ENCODE data around the gene TRIM72.
"Not testable (repeated sequence)": the region's sequence is repeated elsewhere in the genome, so short reads cannot be mapped to it uniquely, and the experiment has no call there.

Gene TRIM72

GRCh38 chr16:31213877-31214707 is at the start of gene TRIM72:
Gene TRIM72 (plus strand): TSS chr16:31214119. CDS start chr16:31214739, 620 bp downstream.
- FAIRE-seq: no peak

DNA sequence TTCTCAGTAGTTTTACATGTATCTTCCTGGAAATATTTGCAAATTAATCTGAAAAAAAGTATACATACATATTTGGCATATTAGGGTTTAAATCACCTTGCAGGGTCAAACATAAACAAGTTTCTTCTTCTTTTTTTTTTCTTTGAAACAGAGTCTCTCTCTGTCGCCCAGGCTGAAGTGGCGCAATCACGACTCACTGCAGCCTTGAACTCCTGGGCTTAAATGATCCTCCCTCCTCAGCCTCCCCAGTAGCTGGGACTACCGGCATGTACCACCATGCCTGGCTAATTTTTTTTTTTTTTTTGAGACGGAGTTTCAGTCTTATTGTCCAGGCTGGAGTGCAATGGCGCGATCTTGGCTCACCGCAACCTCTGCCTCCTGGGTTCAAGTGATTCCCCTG is 46.6 kb upstream of the TRIM72 start:
- FAIRE-seq: no peak

- FAIRE-seq: no peak
These were observed 45.1 kb upstream of the TRIM72 start for GRCh38 chr16:31168848-31169247.

DNA sequence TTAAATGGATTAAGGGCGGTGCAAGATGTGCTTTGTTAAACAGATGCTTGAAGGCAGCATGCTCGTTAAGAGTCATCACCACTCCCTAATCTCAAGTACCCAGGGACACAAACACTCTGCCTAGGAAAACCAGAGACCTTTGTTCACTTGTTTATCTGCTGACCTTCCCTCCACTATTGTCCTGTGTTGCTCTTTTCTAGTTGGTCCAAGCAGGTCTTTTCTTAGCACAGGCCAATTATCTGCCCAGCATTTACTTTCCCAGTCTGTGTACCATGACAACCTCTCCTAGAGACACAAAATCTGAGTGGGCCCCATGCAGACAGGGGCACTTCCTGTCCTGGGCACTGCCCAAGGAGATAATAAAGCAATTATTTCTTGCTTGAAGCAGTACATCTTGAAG is 43.9 kb upstream of the TRIM72 start:
- not testable (repeated sequence) for FAIRE-seq

- FAIRE-seq: no peak
These were observed 36.8 kb upstream of the TRIM72 start for GRCh38 chr16:31177136-31177535.

DNA sequence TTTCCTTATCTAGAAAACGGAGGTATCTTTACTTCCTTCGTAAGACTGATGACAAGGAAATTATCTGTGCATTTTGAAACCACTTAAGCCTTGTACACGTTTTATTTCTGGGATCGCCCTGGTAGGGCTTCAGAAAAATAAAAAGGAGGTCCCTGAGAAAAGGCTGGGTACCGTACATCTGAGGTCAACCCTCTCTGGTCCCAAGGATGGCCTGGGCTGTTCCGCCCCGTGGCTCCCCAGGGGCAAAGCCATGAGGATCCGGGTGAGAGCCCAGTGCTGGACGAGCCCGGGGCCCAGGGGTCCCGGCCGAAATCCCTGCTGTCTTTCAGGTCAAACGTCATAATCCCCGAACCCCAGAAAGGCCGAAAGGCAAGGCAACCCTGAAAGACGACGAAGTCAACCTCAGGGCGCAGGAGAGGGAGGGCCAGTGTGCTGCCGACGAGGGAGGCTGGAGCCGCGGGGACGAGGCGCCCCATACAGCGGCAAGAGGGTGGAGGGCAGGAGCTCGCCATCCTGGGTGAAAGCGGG is 34.6 kb upstream of the TRIM72 start:
- no peak for FAIRE-seq

- FAIRE-seq: no peak
These were observed 34.0 kb upstream of the TRIM72 start, which contains the start of gene FUS for GRCh38 chr16:31179747-31180459. Gene FUS (plus strand): TSS chr16:31180139. CDS start chr16:31180215, 76 bp downstream.

DNA sequence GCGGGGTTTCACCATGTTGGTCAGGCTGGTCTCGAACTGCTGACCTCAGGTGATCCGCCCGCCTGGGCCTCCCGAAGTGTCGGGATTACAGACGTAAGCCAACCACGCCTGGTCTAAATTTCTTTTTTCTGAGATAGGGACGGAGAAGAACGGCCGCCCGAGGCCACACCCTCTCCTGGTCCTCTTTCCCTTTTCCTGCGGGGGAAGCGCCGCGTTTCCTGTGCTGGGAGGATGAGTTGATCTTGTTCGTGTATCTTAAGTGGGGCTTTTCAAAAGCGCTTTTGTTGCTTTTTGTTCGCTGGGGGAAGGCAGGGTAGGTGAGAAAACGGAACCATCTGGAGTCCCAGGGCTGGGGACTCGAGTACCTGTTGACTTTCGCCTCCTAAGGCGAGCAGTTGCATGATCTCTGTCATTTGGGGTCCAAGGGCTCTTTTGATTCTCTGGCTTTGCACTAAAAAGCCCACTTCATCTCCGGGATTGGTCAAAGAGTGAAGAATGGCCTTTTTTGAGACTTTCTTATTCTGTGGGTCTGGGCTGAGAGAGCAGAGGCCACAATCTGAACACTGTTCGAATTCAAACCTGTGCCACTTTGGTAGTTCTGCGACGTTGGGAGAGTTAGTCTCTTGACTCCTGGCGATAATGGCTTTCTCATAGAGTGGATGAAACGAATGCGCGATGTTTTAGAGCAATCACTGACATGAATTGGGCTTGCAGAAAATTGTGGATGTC is 32.7 kb upstream of the TRIM72 start:
- FAIRE-seq: no peak

DNA sequence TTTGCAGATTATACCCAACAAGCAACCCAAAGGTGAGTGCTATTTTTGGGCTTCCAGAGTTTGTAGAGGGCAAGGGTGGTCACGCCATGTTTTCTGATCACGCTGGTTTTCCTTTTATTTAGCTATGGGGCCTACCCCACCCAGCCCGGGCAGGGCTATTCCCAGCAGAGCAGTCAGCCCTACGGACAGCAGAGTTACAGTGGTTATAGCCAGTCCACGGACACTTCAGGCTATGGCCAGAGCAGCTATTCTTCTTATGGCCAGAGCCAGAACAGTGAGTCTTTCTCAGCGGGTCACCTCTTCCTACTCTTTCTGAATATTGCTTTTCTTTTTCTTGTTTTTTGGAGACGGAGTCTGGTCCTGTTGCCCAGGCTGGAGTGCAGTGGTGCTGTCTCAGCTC is 31.5 kb upstream of the TRIM72 start:
- no peak for FAIRE-seq

DNA sequence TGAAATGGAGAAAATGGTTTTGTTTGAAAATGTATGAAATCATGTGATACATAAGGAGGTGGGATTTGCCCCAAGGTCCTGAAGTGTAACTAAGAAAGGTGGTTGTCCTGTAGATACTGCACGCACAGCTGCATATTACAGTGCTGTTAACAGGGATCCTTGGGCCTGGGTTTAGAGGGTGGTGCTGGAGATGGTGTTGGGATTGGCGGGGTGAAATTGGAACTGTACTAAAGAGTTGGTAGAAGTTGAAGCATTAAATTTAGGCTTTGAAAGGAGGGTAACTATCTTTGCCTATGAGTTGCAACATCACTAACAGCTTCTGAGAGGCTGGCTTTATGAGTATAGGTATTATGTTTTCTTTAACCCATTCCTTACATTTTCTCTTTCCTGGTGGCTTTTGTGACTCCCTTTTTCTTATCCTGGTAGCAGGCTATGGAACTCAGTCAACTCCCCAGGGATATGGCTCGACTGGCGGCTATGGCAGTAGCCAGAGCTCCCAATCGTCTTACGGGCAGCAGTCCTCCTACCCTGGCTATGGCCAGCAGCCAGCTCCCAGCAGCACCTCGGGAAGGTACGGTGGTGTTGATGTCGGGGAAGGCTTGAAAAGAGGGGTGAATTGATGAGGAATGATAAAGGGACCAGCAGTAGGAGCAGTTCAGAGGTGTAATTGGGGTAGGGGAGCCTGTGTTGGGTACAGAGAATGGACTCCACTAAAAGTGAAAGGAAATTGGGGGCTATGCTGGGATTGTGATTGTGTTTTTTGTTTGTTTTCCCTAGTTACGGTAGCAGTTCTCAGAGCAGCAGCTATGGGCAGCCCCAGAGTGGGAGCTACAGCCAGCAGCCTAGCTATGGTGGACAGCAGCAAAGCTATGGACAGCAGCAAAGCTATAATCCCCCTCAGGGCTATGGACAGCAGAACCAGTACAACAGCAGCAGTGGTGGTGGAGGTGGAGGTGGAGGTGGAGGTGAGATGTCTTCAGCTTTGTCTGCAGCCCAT is 30.2 kb upstream of the TRIM72 start:
- no peak for FAIRE-seq

DNA sequence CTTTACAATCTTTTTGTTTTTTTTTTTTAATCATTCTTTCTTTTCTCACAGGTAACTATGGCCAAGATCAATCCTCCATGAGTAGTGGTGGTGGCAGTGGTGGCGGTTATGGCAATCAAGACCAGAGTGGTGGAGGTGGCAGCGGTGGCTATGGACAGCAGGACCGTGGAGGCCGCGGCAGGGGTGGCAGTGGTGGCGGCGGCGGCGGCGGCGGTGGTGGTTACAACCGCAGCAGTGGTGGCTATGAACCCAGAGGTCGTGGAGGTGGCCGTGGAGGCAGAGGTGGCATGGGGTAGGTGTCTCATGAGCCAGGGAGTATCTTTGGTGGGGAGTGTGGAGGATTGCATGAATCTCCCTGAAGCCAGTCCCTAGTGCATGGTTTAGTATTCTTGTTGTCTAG is 29.0 kb upstream of the TRIM72 start:
- FAIRE-seq: no peak

DNA sequence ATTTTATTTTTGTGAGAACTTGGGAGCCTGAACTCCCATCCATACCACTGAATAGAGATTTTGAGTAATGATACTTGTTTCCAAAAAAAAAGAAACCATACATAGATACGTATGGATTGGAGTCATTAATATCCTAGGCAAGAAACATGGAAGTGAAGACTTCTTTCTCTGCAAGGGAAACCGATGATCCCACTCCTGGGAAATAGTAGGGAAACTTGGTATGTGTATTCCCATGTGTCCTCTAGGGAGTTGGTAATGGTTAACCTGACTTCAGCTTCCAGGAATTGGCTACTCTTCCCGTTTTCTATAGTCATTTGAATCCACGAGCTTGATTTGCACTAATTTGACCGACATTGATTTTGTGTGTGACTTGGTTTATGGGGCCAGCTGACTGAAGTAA is 28.6 kb upstream of the TRIM72 start:
- no peak for FAIRE-seq

GRCh38 chr16:31186176-31186575 is 27.7 kb upstream of the TRIM72 start:
- FAIRE-seq: no peak

DNA sequence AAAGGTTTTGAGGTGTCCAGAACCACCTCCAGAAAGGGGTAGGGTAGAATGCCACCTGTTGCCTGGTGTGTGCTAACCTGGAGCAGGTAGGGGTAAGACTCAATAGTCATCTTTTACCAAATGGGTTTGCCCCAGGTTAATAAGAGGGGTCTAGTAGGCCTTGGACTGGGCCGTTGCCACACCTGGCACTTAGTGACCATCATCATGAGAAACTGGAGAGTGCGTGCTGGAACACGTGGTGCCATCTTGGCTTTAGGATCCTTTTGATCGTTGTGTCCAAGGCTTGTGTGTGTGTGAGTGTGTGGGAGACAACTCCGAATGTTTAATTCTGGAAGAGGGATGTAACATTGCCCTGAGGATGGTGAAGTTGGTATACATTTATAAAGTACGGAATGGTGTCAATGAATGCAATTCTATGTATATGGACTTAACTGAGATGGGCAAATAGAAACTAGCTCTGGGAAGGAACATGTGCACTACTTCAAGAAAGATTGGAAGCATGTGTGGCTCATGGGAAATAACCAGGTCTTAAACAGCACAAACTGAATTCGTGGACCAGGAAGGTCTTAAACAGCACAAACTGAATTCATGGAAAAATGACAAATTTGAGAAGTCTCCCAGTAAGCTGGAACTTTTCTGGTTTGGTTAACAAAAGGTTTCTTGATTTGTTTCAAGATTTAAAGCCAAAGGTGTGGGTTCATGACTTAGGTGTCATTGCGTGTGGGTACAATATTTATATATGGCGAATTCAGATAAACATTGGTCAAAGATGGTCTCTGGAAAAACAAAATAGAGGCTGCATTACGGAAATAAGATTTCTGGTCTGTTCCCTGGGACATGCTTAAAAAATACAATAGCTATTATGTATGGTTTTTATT is 26.8 kb upstream of the TRIM72 start:
- FAIRE-seq: no peak

DNA sequence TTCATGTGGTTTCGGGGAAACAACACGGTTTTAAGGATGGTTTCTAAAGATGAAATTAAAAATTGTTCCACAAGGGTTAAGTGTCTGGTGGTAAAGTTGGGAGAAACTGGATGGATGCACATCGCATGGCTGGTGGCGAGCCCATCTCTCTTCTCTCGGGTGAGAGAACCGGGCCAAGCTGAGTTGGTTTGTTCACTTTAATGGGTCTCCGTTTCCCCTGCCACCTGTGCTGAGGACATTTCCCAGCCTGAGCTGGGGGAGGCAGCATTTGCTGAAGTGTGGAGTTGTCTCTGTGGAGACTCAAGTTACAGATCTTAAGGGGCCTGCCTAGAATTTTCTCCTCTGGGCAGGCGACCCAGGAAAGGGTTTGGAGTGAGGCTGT is 26.1 kb upstream of the TRIM72 start:
- no peak for FAIRE-seq

GRCh38 chr16:31188450-31189411 is 25.2 kb upstream of the TRIM72 start:
- no peak for FAIRE-seq

DNA sequence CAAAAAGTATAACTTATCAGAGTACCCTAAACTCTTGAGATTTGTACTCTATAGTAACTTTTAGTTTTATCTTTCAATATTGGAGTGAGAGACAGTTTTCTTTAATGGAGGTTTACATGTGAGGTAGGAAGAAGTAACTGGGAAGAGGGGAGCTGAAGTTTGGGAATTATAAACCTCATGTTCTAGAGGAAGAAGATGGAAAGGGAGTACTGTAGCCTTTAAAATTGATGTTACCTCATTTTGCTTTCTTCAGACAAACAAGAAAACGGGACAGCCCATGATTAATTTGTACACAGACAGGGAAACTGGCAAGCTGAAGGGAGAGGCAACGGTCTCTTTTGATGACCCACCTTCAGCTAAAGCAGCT is 24.5 kb upstream of the TRIM72 start:
- no peak for FAIRE-seq

- FAIRE-seq: no peak
These were observed 23.9 kb upstream of the TRIM72 start for GRCh38 chr16:31190061-31190460.

DNA sequence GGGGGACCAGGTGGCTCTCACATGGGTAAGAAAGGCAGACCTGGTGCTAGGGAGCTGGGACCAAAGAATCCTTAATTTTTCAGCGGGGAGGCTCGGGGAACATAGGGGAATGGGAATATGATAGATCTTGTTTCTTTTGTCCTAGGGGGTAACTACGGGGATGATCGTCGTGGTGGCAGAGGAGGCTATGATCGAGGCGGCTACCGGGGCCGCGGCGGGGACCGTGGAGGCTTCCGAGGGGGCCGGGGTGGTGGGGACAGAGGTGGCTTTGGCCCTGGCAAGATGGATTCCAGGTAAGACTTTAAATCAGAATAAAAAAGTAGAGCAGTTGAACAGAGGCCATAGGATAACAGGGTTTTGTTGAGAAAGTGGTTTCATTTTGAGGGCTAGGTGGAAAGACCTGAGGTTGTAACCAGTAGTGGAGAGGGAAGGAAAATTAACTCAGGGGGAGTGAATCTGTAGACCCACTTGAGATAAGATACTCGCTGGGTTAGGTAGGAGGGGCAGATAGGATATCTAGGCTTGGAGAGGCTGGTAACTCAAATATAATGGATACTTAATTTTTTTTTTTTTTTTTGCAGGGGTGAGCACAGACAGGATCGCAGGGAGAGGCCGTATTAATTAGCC is 23.0 kb upstream of the TRIM72 start:
- no peak for FAIRE-seq

Measured in A204.1 (cell line).